Endothelial cell of umbilical vein (primary cell): ENCODE data around the gene CHMP1A. TPM values are rescaled to one million over a fixed set of nuclear protein-coding genes. Genes with fewer than 3 reads are reported as not detected.

ENCODE experiments used
- BruUV-seq: library from RNA; stranded (reverse); fragments of 400-500 nt; replicated peaks from 2 replicates; lab custom pipeline; 2021; lab: Mats Ljungman, UMichigan
- CTCF ChIA-PET: fragments of 300-600, 350-600 bp; sonication (Branson Sonifier 250); formaldehyde crosslinking; loops from one replicate; lab custom pipeline; 2021; ENCODE audit warnings: antibody characterized with exemption, inconsistent platforms; lab: Charles Lee
- POLR2A ChIA-PET: fragments of 300-600, 350-600 bp; sonication (Branson Sonifier 250); formaldehyde crosslinking; loops from one replicate; lab custom pipeline; 2021; ENCODE audit warnings: antibody characterized with exemption, inconsistent platforms; lab: Charles Lee
- DNase-seq: peaks from one replicate; pipeline ENCODE4 v3.0.0-alpha.2; 2011; ENCODE audit warnings: low read depth, low spot score
- FAIRE-seq: peaks from 2 replicates; lab custom pipeline; 2011; peaks lifted over from hg19 to GRCh38; lab: Jason Lieb, UNC
- H2AFZ ChIP-seq: 2 replicates; pipeline ENCODE4 v1.6.0; 2012; ENCODE audit warnings: low read depth, low read length, control low read depth, inconsistent platforms
- H3K27ac ChIP-seq: 2 replicates; pipeline ENCODE4 v1.5.1; 2011; ENCODE audit warnings: low read depth, mild to moderate bottlenecking, control low read depth, low read length, moderate library complexity; ENCODE audit not compliant: insufficient read depth
- H3K27me3 ChIP-seq, 2 experiments: 2 replicates each; pipeline versions ENCODE4 v1.6.0 to v1.6.1; 2011; ENCODE audit warnings: low read length in 2 of 2, mixed read lengths in 1 of 2; ENCODE audit not compliant: control insufficient read depth in 2 of 2, insufficient read depth in 2 of 2
- H3K36me3 ChIP-seq, 2 experiments: 2 replicates in 1 of 2; 3 replicates in 1 of 2; pipeline ENCODE4 v1.5.1; 2011; ENCODE audit warnings: low read length in 2 of 2, mild to moderate bottlenecking in 1 of 2, moderate library complexity in 1 of 2; ENCODE audit not compliant: control insufficient read depth in 2 of 2, insufficient read depth in 2 of 2; ENCODE audit errors: extremely low read depth in 1 of 2
- H3K4me1 ChIP-seq: 3 replicates; pipeline ENCODE4 v1.5.1; 2011; ENCODE audit warnings: mild to moderate bottlenecking, low read length; ENCODE audit not compliant: control insufficient read depth, insufficient read depth; ENCODE audit errors: extremely low read depth
- H3K4me2 ChIP-seq: 2 replicates; pipeline ENCODE4 v1.6.1; 2011; ENCODE audit warnings: low read length, control low read depth, mixed read lengths; ENCODE audit not compliant: insufficient read depth
- H3K4me3 ChIP-seq, 3 experiments: fragments of 200-600 bp in 1 of 3; sonication (generic), shearing (Covaris generic) in 1 of 3; replicated peaks in 1 of 3; 2 replicates each; pipeline ENCODE4 v1.5.1; 2011 to 2016; ENCODE audit warnings: control low read depth in 3 of 3, low read length in 3 of 3, mild to moderate bottlenecking in 2 of 3, inconsistent platforms in 1 of 3, low read depth in 1 of 3, moderate library complexity in 1 of 3; ENCODE audit not compliant: insufficient read depth in 1 of 3
- H3K79me2 ChIP-seq: 2 replicates; pipeline ENCODE4 v1.6.0; 2012; ENCODE audit warnings: low read length, inconsistent platforms; ENCODE audit not compliant: control insufficient read depth, insufficient read depth
- H3K9ac ChIP-seq: replicated peaks from 2 replicates; pipeline ENCODE3; 2011; ENCODE audit warnings: low read length, control low read depth; ENCODE audit not compliant: insufficient read depth; ENCODE audit errors: extremely low read depth
- H3K9me1 ChIP-seq: replicated peaks from 3 replicates; pipeline ENCODE4 v1.6.0; 2011; ENCODE audit warnings: mild to moderate bottlenecking, low read length; ENCODE audit not compliant: control insufficient read depth, insufficient read depth; ENCODE audit errors: extremely low read depth
- H3K9me3 ChIP-seq: replicated peaks from 2 replicates; pipeline ENCODE4 v1.5.1; 2012; ENCODE audit warnings: low read length, inconsistent platforms; ENCODE audit not compliant: control insufficient read depth, insufficient read depth
- H4K20me1 ChIP-seq: replicated peaks from 2 replicates; pipeline ENCODE3; 2011; ENCODE audit warnings: mild to moderate bottlenecking, low read length; ENCODE audit not compliant: control insufficient read depth, insufficient read depth; ENCODE audit errors: extremely low read depth
- CTCF ChIP-seq, 2 donors: IDR thresholded peaks; 1 replicate in 1 of 2; 2 replicates in 1 of 2; pipeline ENCODE4 v1.5.1; 2011; ENCODE audit warnings: low read length in 2 of 2, mild to moderate bottlenecking in 2 of 2, moderate library complexity in 2 of 2, control low read depth in 1 of 2, inconsistent platforms in 1 of 2, low read depth in 1 of 2; ENCODE audit not compliant: insufficient read depth in 1 of 2; ENCODE audit errors: extremely low read depth in 1 of 2
- EZH2 ChIP-seq: IDR thresholded peaks from 2 replicates; pipeline ENCODE4 v1.6.1; 2012; ENCODE audit warnings: borderline replicate concordance, low read depth, mild to moderate bottlenecking, moderate library complexity, low read length, inconsistent platforms; ENCODE audit not compliant: severe bottlenecking
- FOS ChIP-seq: IDR thresholded peaks from 2 replicates; pipeline ENCODE4 v1.6.1; 2011; ENCODE audit warnings: mild to moderate bottlenecking, low read length, moderate library complexity, borderline replicate concordance; ENCODE audit not compliant: insufficient read depth
- GATA2 ChIP-seq: IDR thresholded peaks from 2 replicates; pipeline ENCODE4 v1.7.0; 2011; ENCODE audit warnings: low read depth, mild to moderate bottlenecking, moderate library complexity, mixed read lengths, low read length; ENCODE audit not compliant: insufficient read length, insufficient read depth
- JUN ChIP-seq: IDR thresholded peaks from 2 replicates; pipeline ENCODE4 v1.6.1; 2011; ENCODE audit warnings: borderline replicate concordance, low read depth; ENCODE audit not compliant: insufficient read length, insufficient read depth
- MYC ChIP-seq: IDR thresholded peaks from one replicate; pipeline ENCODE4 v1.6.1; 2011; ENCODE audit warnings: mild to moderate bottlenecking, low read depth, low read length
- POLR2A ChIP-seq: IDR thresholded peaks from 2 replicates; pipeline ENCODE4 v1.6.1; 2012; ENCODE audit warnings: low read depth, mild to moderate bottlenecking, control low read depth, low read length
- POLR2AphosphoS5 ChIP-seq: IDR thresholded peaks from 2 replicates; pipeline ENCODE4 v1.6.1; 2012; ENCODE audit warnings: low read depth, mild to moderate bottlenecking, control low read depth, low read length, moderate library complexity; ENCODE audit not compliant: insufficient read depth
- dilution Hi-C: fragments of 300-500 bp; cut with MboI; formaldehyde crosslinking; loops from one replicate; pipeline ENCODE4 v1.15.0; 2019; ENCODE audit warnings: low sequenced_read_pairs; ENCODE audit not compliant: extremely low pct_ligation_motif_present
- intact Hi-C: fragments of 100-400 bp; cut with micrococcal nuclease; formaldehyde crosslinking; loops from one replicate; pipeline ENCODE4 v1.10.0; 2022
- polyA plus RNA-seq, 4 experiments: library from polyadenylated mRNA; depleted of rRNA in 3 of 4; stranded (reverse) in 3 of 4; unstranded in 1 of 4; fragments of >200 nt; gene quantifications; 2 replicates each; pipeline versions ENCODE4 v1.2.1 to v1.2.3, GENCODE V29; 2011 to 2012; ENCODE audit warnings: missing spikeins in 1 of 4
- total RNA-seq: library from RNA; stranded (reverse); gene quantifications from 2 replicates; pipeline ENCODE4 v1.2.3, GENCODE V29; 2021
- TF ChIP-seq, protein P1 (sequence below): IDR thresholded peaks from 2 replicates; pipeline ENCODE4 v1.6.1; 2011; ENCODE audit not compliant: insufficient read depth, insufficient read length

The CHMP1A gene
- total and polyA plus RNA-seq, 2 donors (not counting 3 experiments of a cell fraction or from before 2014, with no cell fraction given), result 83.9 to 101 TPM

DNA sequence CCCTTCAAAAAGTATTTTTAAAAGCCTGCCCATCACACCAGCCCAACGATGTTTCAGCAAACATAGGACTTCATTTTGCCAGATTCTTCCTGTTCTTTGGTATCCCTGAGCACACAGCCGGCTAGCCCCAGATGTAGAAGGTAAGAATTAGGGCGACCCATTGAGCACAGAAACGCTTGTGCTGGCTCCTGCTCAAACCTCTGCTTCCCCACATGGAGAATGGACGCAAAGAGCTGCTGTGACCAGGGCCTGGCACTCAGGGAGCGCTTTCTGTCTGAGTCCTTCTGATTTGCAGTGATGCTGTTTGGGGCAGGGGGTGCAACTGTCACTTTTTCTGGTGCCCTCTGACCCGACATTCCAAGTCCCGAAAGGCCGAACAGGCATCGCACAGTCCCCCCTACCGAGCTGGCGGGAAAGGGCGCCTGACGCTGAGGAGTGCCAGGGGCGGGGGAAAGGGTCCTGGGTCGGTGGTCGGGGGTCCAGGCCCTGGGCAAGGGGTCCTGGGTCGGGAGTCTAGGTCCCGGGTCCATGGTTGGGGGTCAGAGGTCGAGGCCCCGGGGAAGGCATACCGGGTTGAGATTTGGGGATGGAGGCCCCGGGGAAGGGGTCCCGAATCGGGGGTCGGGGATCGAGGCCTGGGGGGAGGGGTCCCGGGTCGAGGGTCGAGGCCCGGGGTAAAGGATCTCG is 930 bp downstream of the CHMP1A start:
- H3K9me3 ChIP-seq, result no peaks in the 10 kb centered on the region
- no peak overlapping the region for H2AFZ ChIP-seq
- peaks cover 39% of the 10 kb centered on the region for H3K79me2 ChIP-seq
- ChIA-PET CTCF (interaction anchor here (1.8 kb wide), 1 partner anchor 41 kb away, joined by 8 read pairs; no protein-coding TSS in a partner anchor), POLR2A (no interaction called here)
- intact Hi-C loops, result no loop called here
- no peaks in the 10 kb centered on the region for H3K9me1 ChIP-seq
- peaks cover 13% of the 10 kb centered on the region for H3K4me1 ChIP-seq
- no peak for DNase-seq
- FAIRE-seq, result no peak
- no TSS peak for BruUV-seq
- H3K4me2 ChIP-seq, result peak overlapping the region; percentile 43
- no peaks in the 10 kb centered on the region for H3K27me3 ChIP-seq
- H3K9ac ChIP-seq, result peak overlapping the region; percentile 89
- dilution Hi-C loops, result no loop called here
- TF ChIP-seq CTCF (IDR thresholded peaks at IDR 0.05; ENCODE audit: extremely low read depth in 1 of 2, insufficient read depth in 1 of 2, low read depth in 1 of 2, low read length in 2 of 2) (no peak), GATA2 (no peak), JUN (no peak), POLR2A (no peak), MYC (no peak), FOS (no peak), EZH2 (no peak), POLR2AphosphoS5 (no peak)
- TF ChIP-seq, protein P1, sequence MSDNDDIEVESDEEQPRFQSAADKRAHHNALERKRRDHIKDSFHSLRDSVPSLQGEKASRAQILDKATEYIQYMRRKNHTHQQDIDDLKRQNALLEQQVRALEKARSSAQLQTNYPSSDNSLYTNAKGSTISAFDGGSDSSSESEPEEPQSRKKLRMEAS, result no peak
- peak overlapping the region; percentile 68 to 98 (median 74) for H3K4me3 ChIP-seq
- no peaks in the 10 kb centered on the region for H4K20me1 ChIP-seq
- H3K27ac ChIP-seq, result no peak overlapping the region
- peaks cover 0 to 6% of the 10 kb centered on the region in 2 experiments for H3K36me3 ChIP-seq
